ENCODE results near the gene DNAJC10.
A peak's percentile ranks its signal among the peaks of the same experiment; 100 is the strongest.
"Not testable (repeated sequence)": the region's sequence is repeated elsewhere in the genome, so short reads cannot be mapped to it uniquely, and the experiment has no call there.

The DNAJC10 gene

GRCh38 chr2:182728014-182728413 is 12.0 kb downstream of the DNAJC10 start:
- FAIRE-seq = no peak

- no peak for FAIRE-seq
These were observed 13.8 kb downstream of the DNAJC10 start for GRCh38 chr2:182729710-182730339.

GRCh38 chr2:182730486-182730885 is 14.4 kb downstream of the DNAJC10 start:
- no peak for FAIRE-seq

- peak; percentile 40 for FAIRE-seq
These were observed 16.7 kb downstream of the DNAJC10 start for GRCh38 chr2:182732736-182733135.

GRCh38 chr2:182733572-182733971 is 17.5 kb downstream of the DNAJC10 start:
- FAIRE-seq = no peak

GRCh38 chr2:182736856-182737255 is 20.8 kb downstream of the DNAJC10 start:
- FAIRE-seq = not testable (repeated sequence)

- no peak for FAIRE-seq
These were observed 24.6 kb downstream of the DNAJC10 start for GRCh38 chr2:182740701-182741100.

GRCh38 chr2:182741620-182742019 is 25.6 kb downstream of the DNAJC10 start:
- no peak for FAIRE-seq

- no peak for FAIRE-seq
These were observed 28.4 kb downstream of the DNAJC10 start for GRCh38 chr2:182744490-182744889.

GRCh38 chr2:182745061-182745460 is 29.0 kb downstream of the DNAJC10 start:
- no peak for FAIRE-seq

GRCh38 chr2:182745894-182746293 is 29.8 kb downstream of the DNAJC10 start:
- FAIRE-seq = not testable (repeated sequence)

- FAIRE-seq = no peak
These were observed 38.2 kb downstream of the DNAJC10 start for GRCh38 chr2:182754231-182754630.

GRCh38 chr2:182758379-182758778 is 42.3 kb downstream of the DNAJC10 start:
- FAIRE-seq = no peak

- no peak for FAIRE-seq
These were observed 45.8 kb downstream of the DNAJC10 start for GRCh38 chr2:182761903-182762302.

GRCh38 chr2:182763311-182763912 is 47.4 kb downstream of the DNAJC10 start:
- no peak for FAIRE-seq

- no peak for FAIRE-seq
These were observed 50.6 kb downstream of the DNAJC10 start for GRCh38 chr2:182766626-182767025.

- FAIRE-seq = no peak
These were observed 51.5 kb downstream of the DNAJC10 start for GRCh38 chr2:182767578-182767977.

GRCh38 chr2:182768950-182769349 is 52.9 kb downstream of the DNAJC10 start:
- FAIRE-seq = not testable (repeated sequence)

GRCh38 chr2:182779323-182779722 is 63.3 kb downstream of the DNAJC10 start:
- no peak for FAIRE-seq

GRCh38 chr2:182781099-182781498 is 65.0 kb downstream of the DNAJC10 start:
- not testable (repeated sequence) for FAIRE-seq

- not testable (repeated sequence) for FAIRE-seq
These were observed 66.6 kb downstream of the DNAJC10 start for GRCh38 chr2:182782686-182783085.

GRCh38 chr2:182784058-182784706 is 68.1 kb downstream of the DNAJC10 start:
- FAIRE-seq = no peak

- FAIRE-seq = peak; percentile 89
These were observed 68.7 kb downstream of the DNAJC10 start for GRCh38 chr2:182784777-182785176.

GRCh38 chr2:182792441-182792840 is 76.4 kb downstream of the DNAJC10 start:
- FAIRE-seq = no peak
